GM23338 (cell line): Measurements from ENCODE around the gene UST. TPM values are rescaled to one million over a fixed set of nuclear protein-coding genes. Genes with fewer than 3 reads are reported as not detected.

ENCODE experiments used
- ATAC-seq: fragments of 200-7000 bp; cut with Tn5 transposase; 3 replicates; pipeline ENCODE4 v1.9.1; 2020
- DNase-seq: peaks from one replicate; pipeline ENCODE4 v3.0.0-alpha.2; 2015; ENCODE audit warnings: low spot score
- H2AFZ ChIP-seq: fragments of 200-600 bp; sonication (generic); 2 replicates; pipeline ENCODE4 v1.8.0; 2016; ENCODE audit warnings: antibody characterized with exemption, mild to moderate bottlenecking, moderate library complexity
- H3F3A ChIP-seq: fragments of 200-600 bp; sonication (generic); replicated peaks from 2 replicates; pipeline ENCODE4 v1.8.0; 2017; ENCODE audit warnings: antibody characterized with exemption, mixed run types, low read depth
- H3K27ac ChIP-seq: fragments of 200-600 bp; sonication (generic); 2 replicates; pipeline ENCODE4 v1.6.1; 2016; ENCODE audit warnings: low read depth
- H3K27me3 ChIP-seq: fragments of 200-600 bp; sonication (generic); 2 replicates; pipeline ENCODE4 v1.8.0; 2016; ENCODE audit warnings: mild to moderate bottlenecking, mixed run types, moderate library complexity; ENCODE audit not compliant: insufficient read depth
- H3K36me3 ChIP-seq: fragments of 200-600 bp; sonication (generic); 2 replicates; pipeline ENCODE4 v1.8.0; 2016; ENCODE audit warnings: mild to moderate bottlenecking; ENCODE audit not compliant: insufficient read depth
- H3K4me1 ChIP-seq: fragments of 200-600 bp; sonication (generic); 2 replicates; pipeline ENCODE4 v1.8.0; 2016; ENCODE audit warnings: mild to moderate bottlenecking, moderate library complexity; ENCODE audit not compliant: insufficient read depth
- H3K4me2 ChIP-seq: fragments of 200-600 bp; sonication (generic); 2 replicates; pipeline ENCODE4 v1.7.1; 2017; ENCODE audit warnings: mixed run types
- H3K4me3 ChIP-seq: fragments of 200-600 bp; sonication (generic); 2 replicates; pipeline ENCODE4 v1.6.1; 2016; ENCODE audit warnings: mixed run types
- H3K79me2 ChIP-seq: fragments of 200-600 bp; sonication (generic); replicated peaks from 2 replicates; pipeline ENCODE4 v1.8.0; 2017; ENCODE audit warnings: mild to moderate bottlenecking; ENCODE audit not compliant: insufficient read depth
- H3K9me2 ChIP-seq: fragments of 200-600 bp; sonication (generic); 2 replicates; pipeline ENCODE4 v1.8.0; 2017; ENCODE audit not compliant: insufficient read depth
- H4K20me1 ChIP-seq: fragments of 200-600 bp; sonication (generic); replicated peaks from 2 replicates; pipeline ENCODE4 v1.8.0; 2017; ENCODE audit warnings: mild to moderate bottlenecking; ENCODE audit not compliant: insufficient read depth
- H3K27ac Mint-ChIP-seq: 2 replicates; pipeline ENCODE4 v1.8.0; 2020; ENCODE audit warnings: inconsistent platforms, mild to moderate bottlenecking, moderate library complexity, mixed read lengths
- H3K27me3 Mint-ChIP-seq: 3 replicates; pipeline ENCODE4 v1.8.0; 2022; ENCODE audit warnings: low read depth, mild to moderate bottlenecking, moderate library complexity, mixed read lengths, inconsistent platforms; ENCODE audit not compliant: insufficient read depth, poor library complexity
- H3K36me3 Mint-ChIP-seq: 3 replicates; pipeline ENCODE4 v1.8.0; 2021; ENCODE audit warnings: low read depth, mild to moderate bottlenecking, inconsistent platforms, moderate library complexity, mixed read lengths
- H3K4me1 Mint-ChIP-seq: 3 replicates; pipeline ENCODE4 v1.8.0; 2020; ENCODE audit warnings: mild to moderate bottlenecking, inconsistent platforms, mixed read lengths
- H3K4me3 Mint-ChIP-seq: 3 replicates; pipeline ENCODE4 v1.8.0; 2021; ENCODE audit warnings: moderate library complexity, mild to moderate bottlenecking, inconsistent platforms, mixed read lengths
- H3K9me3 Mint-ChIP-seq: 3 replicates; pipeline ENCODE4 v1.8.0; 2020; ENCODE audit warnings: moderate library complexity, mild to moderate bottlenecking, inconsistent platforms, mixed read lengths
- CREB1 ChIP-seq: fragments of 250-450 bp; sonication (Bioruptor Pico); IDR thresholded peaks from 2 replicates; pipeline ENCODE4 v1.5.0; 2020; ENCODE audit warnings: low read depth, mild to moderate bottlenecking, moderate library complexity
- CTCF ChIP-seq, 2 experiments: fragments of 200-600 bp in 1 of 2; sonication (generic) in 1 of 2; conservative IDR thresholded peaks; 2 replicates each; pipeline versions ENCODE4 v1.5.1 to v1.6.1; 2016 to 2017; ENCODE audit warnings: antibody characterized with exemption in 2 of 2, low read depth in 2 of 2, mild to moderate bottlenecking in 2 of 2, moderate library complexity in 1 of 2
- EZH2 ChIP-seq: fragments of 200-600 bp; sonication (generic); IDR thresholded peaks from one replicate; pipeline ENCODE4 v1.8.0; 2017; ENCODE audit warnings: antibody characterized with exemption, mild to moderate bottlenecking, low read depth; ENCODE audit not compliant: unreplicated experiment
- EZH2phosphoT487 ChIP-seq: fragments of 200-600 bp; sonication (generic); IDR thresholded peaks from one replicate; pipeline ENCODE4 v1.8.1; 2018; ENCODE audit warnings: antibody characterized with exemption; ENCODE audit not compliant: unreplicated experiment
- JUNB ChIP-seq: IDR thresholded peaks from one replicate; pipeline ENCODE4 v1.6.1; 2016; ENCODE audit warnings: antibody characterized with exemption; ENCODE audit not compliant: unreplicated experiment
- NANOG ChIP-seq: IDR thresholded peaks from 2 replicates; pipeline ENCODE4 v1.6.1; 2016; ENCODE audit warnings: antibody characterized with exemption, borderline replicate concordance
- POLR2AphosphoS5 ChIP-seq: IDR thresholded peaks from 2 replicates; pipeline ENCODE4 v1.6.1; 2016; ENCODE audit warnings: antibody characterized with exemption, low read depth
- STAT1 ChIP-seq: IDR thresholded peaks from one replicate; pipeline ENCODE4 v1.6.1; 2016; ENCODE audit warnings: antibody characterized with exemption; ENCODE audit not compliant: unreplicated experiment
- ZNF114 ChIP-seq: fragments of 250-450 bp; sonication (Bioruptor Pico); IDR thresholded peaks from 2 replicates; pipeline ENCODE4 v1.5.0; 2020; ENCODE audit warnings: mild to moderate bottlenecking, moderate library complexity
- ZNF331 ChIP-seq: fragments of 250-450 bp; sonication (Bioruptor Pico); IDR thresholded peaks from 2 replicates; pipeline ENCODE4 v1.5.0; 2020; ENCODE audit warnings: low read depth, mild to moderate bottlenecking, moderate library complexity
- polyA plus RNA-seq: library from polyadenylated mRNA; unstranded; fragments of >200 nt; fragmentation: Nextera tagmentation; extraction: Ambion mirVana; gene quantifications from 2 replicates; pipeline ENCODE4 v1.2.1, GENCODE V29; 2016
- total RNA-seq: library from RNA; depleted of rRNA; stranded (reverse); fragments of >200 nt; shearing (Covaris generic); gene quantifications from 2 replicates; pipeline ENCODE4 v1.2.3, GENCODE V29; 2014

Gene UST
- total and polyA plus RNA-seq, 2 experiments from 2014 or later = 12.6 to 33.0 TPM

- H3K4me3 ChIP-seq = no peak overlapping the region
- no peaks in the 10 kb centered on the region for H4K20me1 ChIP-seq
- DNase-seq (peak; percentile 37), ATAC-seq (peak; percentile 72)
- no peaks in the 10 kb centered on the region for H3K79me2 ChIP-seq
- no peaks in the 10 kb centered on the region for H3F3A ChIP-seq
- TF ChIP-seq ZNF331 (CRISPR knock-in tag) (no peak), STAT1 (no peak), NANOG (no peak), JUNB (no peak), ZNF114 (CRISPR knock-in tag) (no peak), POLR2AphosphoS5 (no peak), CTCF (conservative IDR thresholded peaks at IDR 0.05; ENCODE audit: low read depth in 2 of 2) (no peak), EZH2phosphoT487 (no peak)
- H3K36me3 ChIP-seq = no peaks in the 10 kb centered on the region
- H3K27me3 Mint-ChIP-seq = peaks cover 8% of the 10 kb centered on the region
- no peak overlapping the region for H3K27ac ChIP-seq
- no peak overlapping the region for H3K4me3 Mint-ChIP-seq
- peak overlapping the region; percentile 87; the same call in 1 of the 2 replicates for H2AFZ ChIP-seq
- no peaks in the 10 kb centered on the region for H3K4me1 ChIP-seq
- no peak overlapping the region; the same call in 1 of the 2 replicates for H3K4me2 ChIP-seq
- peaks cover 7% of the 10 kb centered on the region; the same call in 2 of the 3 replicates for H3K4me1 Mint-ChIP-seq
- H3K27me3 ChIP-seq = no peaks in the 10 kb centered on the region
- H3K9me3 Mint-ChIP-seq = peaks cover 30% of the 10 kb centered on the region
- no peak overlapping the region for H3K27ac Mint-ChIP-seq
- H3K36me3 Mint-ChIP-seq = peaks cover 12% of the 10 kb centered on the region; the same call in 2 of the 3 replicates
- H3K9me2 ChIP-seq = no peaks in the 10 kb centered on the region
Measured at GRCh38 chr6:148700741-148701311, 46.0 kb upstream of the UST start.

GRCh38 chr6:148701375-148701774, 45.5 kb upstream of the UST start:
- Histone ChIP-seq H3F3A (no peaks in the 10 kb centered on the region), H3K4me1 (no peaks in the 10 kb centered on the region), H3K36me3 (no peaks in the 10 kb centered on the region), H3K27me3 (no peaks in the 10 kb centered on the region), H3K4me2 (no peak overlapping the region), H3K79me2 (no peaks in the 10 kb centered on the region), H2AFZ (peak overlapping the region; percentile 87; the same call in 1 of the 2 replicates), H3K9me2 (peaks cover 5% of the 10 kb centered on the region; the same call in 1 of the 2 replicates), H3K4me3 (no peak overlapping the region), H3K27ac (no peak overlapping the region), H4K20me1 (no peaks in the 10 kb centered on the region)
- Mint-ChIP-seq H3K27me3 (peaks cover 8% of the 10 kb centered on the region), H3K36me3 (peaks cover 12% of the 10 kb centered on the region; the same call in 2 of the 3 replicates), H3K4me3 (no peak overlapping the region), H3K9me3 (peaks cover 26% of the 10 kb centered on the region), H3K4me1 (peaks cover 7% of the 10 kb centered on the region; the same call in 2 of the 3 replicates), H3K27ac (no peak overlapping the region)
- ATAC-seq (no peak), DNase-seq (no peak)
- TF ChIP-seq CREB1 (CRISPR knock-in tag) (no peak), EZH2 (no peak), CTCF (conservative IDR thresholded peaks at IDR 0.05; ENCODE audit: low read depth in 2 of 2) (no peak)
